PC-9 (cell line): Measurements from ENCODE around the gene DSCAML1. TPM values are rescaled to one million over a fixed set of nuclear protein-coding genes. Genes with fewer than 3 reads are reported as not detected.
"Not testable (repeated sequence)": the region's sequence is repeated elsewhere in the genome, so short reads cannot be mapped to it uniquely, and the experiment has no call there.

Source experiments
- BruUV-seq: library from RNA; stranded (reverse); fragments of 400-500 nt; replicated peaks from 2 replicates; lab custom pipeline; 2021; lab: Mats Ljungman, UMichigan
- CTCF ChIA-PET: fragments of 300-600 bp; sonication (Branson Sonifier 250); formaldehyde crosslinking; loops from one replicate; lab custom pipeline; 2022; ENCODE audit warnings: antibody characterized with exemption; lab: Charles Lee
- POLR2A ChIA-PET: fragments of 300-600 bp; sonication (Branson Sonifier 250); formaldehyde crosslinking; loops from one replicate; lab custom pipeline; 2022; ENCODE audit warnings: antibody characterized with exemption; ENCODE audit not compliant: unreplicated experiment; lab: Charles Lee
- DNase-seq, 2 experiments: peaks; one replicate each; pipeline versions ENCODE4 v3.0.0 to v3.0.0-alpha.2; 2015 to 2022; ENCODE audit warnings: mixed read lengths in 1 of 2
- H2AFZ ChIP-seq: fragments of 200-600 bp; sonication (generic); 2 replicates; pipeline ENCODE4 v1.8.1; 2017; ENCODE audit warnings: antibody characterized with exemption
- H3F3A ChIP-seq: fragments of 200-600 bp; sonication (generic); 2 replicates; pipeline ENCODE4 v1.8.1; 2017; ENCODE audit warnings: antibody characterized with exemption, mild to moderate bottlenecking, low read depth; ENCODE audit not compliant: insufficient read depth
- H3K27ac ChIP-seq: fragments of 200-600 bp; sonication (generic); 2 replicates; pipeline ENCODE4 v1.6.1; 2016; ENCODE audit warnings: mixed run types
- H3K27me3 ChIP-seq: fragments of 200-600 bp; sonication (generic); 2 replicates; pipeline ENCODE4 v1.6.1; 2016; ENCODE audit warnings: low read depth, mixed run types; ENCODE audit not compliant: insufficient read depth
- H3K36me3 ChIP-seq: fragments of 200-600 bp; sonication (generic); 2 replicates; pipeline ENCODE4 v1.6.1; 2016; ENCODE audit warnings: low read depth, mixed run types
- H3K4me1 ChIP-seq: fragments of 200-600 bp; sonication (generic); replicated peaks from 2 replicates; pipeline ENCODE4 v1.6.1; 2016; ENCODE audit warnings: mixed run types; ENCODE audit not compliant: insufficient read depth
- H3K4me2 ChIP-seq: fragments of 200-600 bp; sonication (generic); 2 replicates; pipeline ENCODE4 v1.6.1; 2017; ENCODE audit warnings: mixed run types
- H3K4me3 ChIP-seq: fragments of 200-600 bp; sonication (generic); 2 replicates; pipeline ENCODE4 v1.6.1; 2016; ENCODE audit warnings: mixed run types
- H3K79me2 ChIP-seq: fragments of 200-600 bp; sonication (generic); 2 replicates; pipeline ENCODE4 v1.6.1; 2017; ENCODE audit warnings: low read depth, mixed run types
- H3K9me2 ChIP-seq: fragments of 200-600 bp; sonication (generic); 2 replicates; pipeline ENCODE4 v1.8.1; 2017; ENCODE audit warnings: mild to moderate bottlenecking; ENCODE audit not compliant: insufficient read depth
- H3K9me3 ChIP-seq: fragments of 200-600 bp; sonication (generic); 2 replicates; pipeline ENCODE4 v1.8.1; 2016; ENCODE audit warnings: low read depth; ENCODE audit not compliant: insufficient read depth
- H4K20me1 ChIP-seq: fragments of 200-600 bp; sonication (generic); 2 replicates; pipeline ENCODE4 v1.8.1; 2017; ENCODE audit not compliant: insufficient read depth
- CTCF ChIP-seq: fragments of 200-600 bp; sonication (generic); conservative IDR thresholded peaks from 2 replicates; pipeline ENCODE4 v1.6.1; 2017; ENCODE audit warnings: mixed run types, antibody characterized with exemption, mild to moderate bottlenecking, moderate library complexity
- EZH2 ChIP-seq: fragments of 200-600 bp; sonication (generic); IDR thresholded peaks from 2 replicates; pipeline ENCODE4 v1.8.0; 2017; ENCODE audit warnings: antibody characterized with exemption, low read depth
- intact Hi-C: fragments of 100-400 bp; cut with micrococcal nuclease; formaldehyde crosslinking; loops from one replicate; pipeline ENCODE4 v1.10.0; 2022; ENCODE audit not compliant: unreplicated experiment
- total RNA-seq: library from RNA; stranded (reverse); gene quantifications from 2 replicates; pipeline ENCODE4 v1.2.3, GENCODE V29; 2021

Gene DSCAML1
- total RNA-seq, 1 experiment from 2014 or later: not detected

GRCh38 chr11:117408356-117408755 is 388.7 kb downstream of the DSCAML1 start:
- no peaks in the 10 kb centered on the region for H3K9me2 ChIP-seq
- POLR2A ChIA-PET: no interaction called here
- H3K4me2 ChIP-seq: no peak overlapping the region
- H2AFZ ChIP-seq: no peak overlapping the region
- no peak for TF ChIP-seq EZH2
- TF ChIP-seq CTCF: no peak
- DNase-seq: no peak
- no peaks in the 10 kb centered on the region for H3K79me2 ChIP-seq
- no peaks in the 10 kb centered on the region for H3F3A ChIP-seq
- H4K20me1 ChIP-seq: no peaks in the 10 kb centered on the region
- H3K27ac ChIP-seq: no peak overlapping the region
- BruUV-seq: no TSS peak
- CTCF ChIA-PET: no interaction called here
- H3K36me3 ChIP-seq: peaks cover 20% of the 10 kb centered on the region
- H3K9me3 ChIP-seq: peaks cover 15% of the 10 kb centered on the region
- no peaks in the 10 kb centered on the region for H3K4me1 ChIP-seq
- intact Hi-C loops: no loop called here
- no peak overlapping the region for H3K4me3 ChIP-seq
- H3K27me3 ChIP-seq: no peaks in the 10 kb centered on the region

- H3F3A ChIP-seq: no peaks in the 10 kb centered on the region
- peaks cover 20% of the 10 kb centered on the region for H3K36me3 ChIP-seq
- peaks cover 15% of the 10 kb centered on the region for H3K9me3 ChIP-seq
- DNase-seq: no peak
- CTCF ChIA-PET: no interaction called here
- H3K4me1 ChIP-seq: no peaks in the 10 kb centered on the region
- no peaks in the 10 kb centered on the region for H3K27me3 ChIP-seq
- no TSS peak for BruUV-seq
- intact Hi-C loops: no loop called here
- H3K27ac ChIP-seq: no peak overlapping the region
- no peaks in the 10 kb centered on the region for H3K79me2 ChIP-seq
- no peaks in the 10 kb centered on the region for H4K20me1 ChIP-seq
- H3K4me3 ChIP-seq: no peak overlapping the region
- POLR2A ChIA-PET: no interaction called here
- TF ChIP-seq CTCF: no peak
- no peak overlapping the region for H2AFZ ChIP-seq
- H3K4me2 ChIP-seq: no peak overlapping the region
- H3K9me2 ChIP-seq: no peaks in the 10 kb centered on the region
Observed at GRCh38 chr11:117407016-117407415, 390.0 kb downstream of the DSCAML1 start.

- CTCF ChIA-PET: not testable (repeated sequence)
Observed at GRCh38 chr11:117405898-117406297, 391.1 kb downstream of the DSCAML1 start.

GRCh38 chr11:117399100-117399840 is 397.7 kb downstream of the DSCAML1 start:
- H2AFZ ChIP-seq, H3K27me3 ChIP-seq, CTCF ChIA-PET, H3K79me2 ChIP-seq, H3K4me3 ChIP-seq, H3K27ac ChIP-seq, intact Hi-C loops, H3K4me1 ChIP-seq, DNase-seq, H3K4me2 ChIP-seq, H4K20me1 ChIP-seq, H3K9me3 ChIP-seq, H3F3A ChIP-seq, H3K9me2 ChIP-seq, BruUV-seq: not testable (repeated sequence)
- H3K36me3 ChIP-seq: peaks cover 25% of the 10 kb centered on the region
- POLR2A ChIA-PET: interaction anchor here (0.5 kb wide), 1 partner anchor 368 kb away, joined by 8 read pairs; no protein-coding TSS in a partner anchor

More at GRCh38 chr11:117405898-117406297, 391.1 kb downstream of the DSCAML1 start:
- BruUV-seq, H4K20me1 ChIP-seq, H3K9me2 ChIP-seq, H3K4me3 ChIP-seq, H3K27me3 ChIP-seq, H3K4me2 ChIP-seq, DNase-seq, intact Hi-C loops, H3K79me2 ChIP-seq, H3K27ac ChIP-seq, H3K4me1 ChIP-seq, H3F3A ChIP-seq, H2AFZ ChIP-seq: not testable (repeated sequence)
- Histone ChIP-seq H3K36me3 (peaks cover 20% of the 10 kb centered on the region), H3K9me3 (peaks cover 15% of the 10 kb centered on the region)
- POLR2A ChIA-PET: interaction anchor here (0.7 kb wide), 1 partner anchor 134 kb away, joined by 3 read pairs; no protein-coding TSS in a partner anchor

GRCh38 chr11:117398618-117399017 is 398.4 kb downstream of the DSCAML1 start:
- POLR2A ChIA-PET, H3K4me1 ChIP-seq, H3K79me2 ChIP-seq, H4K20me1 ChIP-seq, CTCF ChIA-PET, H3K4me2 ChIP-seq, H3K9me2 ChIP-seq, H3K9me3 ChIP-seq, DNase-seq, intact Hi-C loops, H3K27ac ChIP-seq, H3K4me3 ChIP-seq, BruUV-seq, H2AFZ ChIP-seq, H3K27me3 ChIP-seq, H3F3A ChIP-seq: not testable (repeated sequence)
- H3K36me3 ChIP-seq: peaks cover 20% of the 10 kb centered on the region
